Stimulated activated CD4-positive, alpha-beta T cell treated with anti-CD3 and anti-CD28 coated beads, TNF-alpha, amount 100 ng/mL, for 4 hours (primary cell): ENCODE measurements around the gene FLT1.

Source experiments
- DNase-seq, 3 experiments: peaks; one replicate each; pipeline ENCODE4 v3.0.0-alpha.2; 2020; ENCODE audit warnings: low read depth in 3 of 3

Gene FLT1

GRCh38 chr13:28347456-28348371 is 147.2 kb downstream of the FLT1 start:
- no peak for DNase-seq

GRCh38 chr13:28346154-28346553 is 148.8 kb downstream of the FLT1 start:
- DNase-seq = no peak

- DNase-seq = no peak
Measured at GRCh38 chr13:28344163-28344562, 150.8 kb downstream of the FLT1 start.

- no peak for DNase-seq
Measured at GRCh38 chr13:28342251-28342650, 152.7 kb downstream of the FLT1 start.

- no peak for DNase-seq
Measured at GRCh38 chr13:28340272-28340793, 154.6 kb downstream of the FLT1 start.

- DNase-seq = no peak
Measured at GRCh38 chr13:28339419-28339818, 155.5 kb downstream of the FLT1 start.

GRCh38 chr13:28338742-28339141 is 156.2 kb downstream of the FLT1 start:
- no peak for DNase-seq

- no peak for DNase-seq
Measured at GRCh38 chr13:28338006-28338574, 156.8 kb downstream of the FLT1 start.

GRCh38 chr13:28337166-28338005 is 157.5 kb downstream of the FLT1 start:
- no peak for DNase-seq

- DNase-seq = no peak
Measured at GRCh38 chr13:28336193-28336657, 158.7 kb downstream of the FLT1 start.

- DNase-seq = no peak
Measured at GRCh38 chr13:28333204-28333881, 161.6 kb downstream of the FLT1 start.

- no peak for DNase-seq
Measured at GRCh38 chr13:28329395-28330158, 165.4 kb downstream of the FLT1 start.

GRCh38 chr13:28328271-28328607 is 166.7 kb downstream of the FLT1 start:
- DNase-seq = no peak

- DNase-seq = no peak
Measured at GRCh38 chr13:28327373-28328270, 167.3 kb downstream of the FLT1 start.

- DNase-seq = no peak
Measured at GRCh38 chr13:28326056-28326455, 168.9 kb downstream of the FLT1 start.

- DNase-seq = no peak
Measured at GRCh38 chr13:28325022-28325421, 169.9 kb downstream of the FLT1 start.

GRCh38 chr13:28324181-28324789 is 170.6 kb downstream of the FLT1 start:
- DNase-seq = peak; percentile 6 to 21 (median 21)

- no peak for DNase-seq
Measured at GRCh38 chr13:28322256-28322905, 172.5 kb downstream of the FLT1 start.

- no peak for DNase-seq
Measured at GRCh38 chr13:28321756-28322155, 173.2 kb downstream of the FLT1 start.
